CD4-positive, alpha-beta T cell treated with Interleukin-1 beta for 1 hour (primary cell): Measurements from ENCODE around the gene NTSR1.

Experiments
- DNase-seq, 2 donors: peaks; one replicate each; pipeline ENCODE4 v3.0.0-alpha.2; 2020 to 2022

Gene NTSR1

DNA sequence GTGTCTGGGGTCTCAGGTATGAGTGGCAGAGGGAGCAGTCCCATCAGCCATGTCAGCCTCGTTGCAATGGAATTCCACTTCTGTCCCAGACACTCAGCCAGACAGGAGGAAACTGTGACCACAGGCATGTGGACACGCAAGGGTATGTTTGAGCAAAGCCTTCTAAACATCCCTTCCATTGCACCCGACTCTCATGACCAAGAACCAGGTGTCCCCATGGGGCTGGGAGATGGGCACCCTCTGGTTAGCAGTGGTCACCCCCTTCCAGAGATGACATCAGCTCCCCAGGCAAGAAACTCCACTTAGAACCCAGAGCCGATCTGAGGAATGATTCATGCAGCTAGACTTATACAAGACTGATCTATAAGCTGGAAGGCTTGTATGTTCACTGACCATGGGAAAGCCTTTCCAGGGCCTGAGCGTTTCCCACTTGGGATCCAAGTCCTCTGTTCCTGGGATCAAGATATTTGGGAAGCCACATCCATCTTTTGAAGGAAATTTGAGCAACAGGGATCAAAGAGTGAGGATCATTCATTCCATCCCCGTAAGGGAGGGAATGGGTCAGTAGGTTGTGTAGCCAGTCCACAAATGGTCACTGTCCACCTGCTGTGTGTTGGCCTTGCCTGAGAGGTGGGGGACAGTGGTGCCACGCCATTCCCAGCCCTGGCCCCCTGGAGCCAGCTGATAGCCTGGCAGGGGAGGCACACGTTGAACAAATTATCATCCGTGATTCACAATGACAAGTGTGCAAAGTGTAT lies 83.7 kb downstream of the NTSR1 start:
- no peak for DNase-seq

DNA sequence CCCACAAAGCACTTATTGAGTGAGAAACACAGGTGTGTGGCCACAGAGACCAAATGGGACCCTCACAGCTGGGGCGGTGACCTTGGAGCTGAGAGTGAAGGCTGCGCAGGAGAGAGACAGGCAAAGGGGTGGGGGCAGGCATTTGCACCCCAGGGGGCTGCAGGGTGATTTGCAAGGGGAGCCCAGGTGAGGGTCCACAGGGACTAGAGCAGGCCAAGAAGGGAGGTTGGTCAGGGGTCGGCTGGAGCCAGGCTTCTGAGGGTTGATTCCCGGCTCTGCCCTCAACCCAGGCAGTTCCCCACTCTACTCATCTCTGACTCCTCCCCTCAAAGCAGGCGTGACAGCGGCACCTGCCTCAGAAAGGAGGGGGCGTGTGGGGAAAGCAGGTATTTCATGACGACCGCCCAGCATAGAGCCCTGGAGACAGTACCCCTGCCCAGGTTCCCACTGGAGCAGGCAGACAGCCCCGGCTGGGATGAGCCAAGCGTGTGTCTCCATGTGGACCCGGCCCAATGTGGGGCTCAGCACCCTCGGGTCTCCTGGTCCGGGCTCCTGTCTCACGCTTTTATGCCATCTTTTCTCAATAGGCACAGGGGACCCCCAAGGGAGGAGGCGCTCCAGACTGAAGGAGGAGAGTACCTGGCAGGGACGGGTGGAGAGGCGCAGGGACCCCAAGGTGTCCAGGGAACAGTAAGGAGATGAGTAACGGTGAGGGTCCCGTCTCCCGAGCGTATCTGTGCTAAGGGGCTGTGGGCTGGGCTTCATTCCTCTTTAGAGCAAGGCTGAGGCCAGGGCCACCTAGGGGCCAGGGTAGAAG lies 84.5 kb downstream of the NTSR1 start:
- DNase-seq: no peak

DNA sequence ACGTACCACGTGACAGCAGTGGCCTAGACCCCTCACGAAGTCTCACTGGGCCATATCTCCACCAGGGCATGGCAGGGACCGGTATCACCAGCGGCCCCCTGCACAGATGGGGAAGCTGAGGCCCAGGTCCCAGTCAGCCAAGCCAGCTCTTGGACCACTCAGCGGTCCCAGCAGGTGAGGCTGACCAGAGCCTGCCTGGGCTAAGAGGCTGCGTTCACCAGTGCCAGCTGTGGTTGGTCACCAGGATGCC lies 85.0 kb downstream of the NTSR1 start:
- no peak for DNase-seq

DNA sequence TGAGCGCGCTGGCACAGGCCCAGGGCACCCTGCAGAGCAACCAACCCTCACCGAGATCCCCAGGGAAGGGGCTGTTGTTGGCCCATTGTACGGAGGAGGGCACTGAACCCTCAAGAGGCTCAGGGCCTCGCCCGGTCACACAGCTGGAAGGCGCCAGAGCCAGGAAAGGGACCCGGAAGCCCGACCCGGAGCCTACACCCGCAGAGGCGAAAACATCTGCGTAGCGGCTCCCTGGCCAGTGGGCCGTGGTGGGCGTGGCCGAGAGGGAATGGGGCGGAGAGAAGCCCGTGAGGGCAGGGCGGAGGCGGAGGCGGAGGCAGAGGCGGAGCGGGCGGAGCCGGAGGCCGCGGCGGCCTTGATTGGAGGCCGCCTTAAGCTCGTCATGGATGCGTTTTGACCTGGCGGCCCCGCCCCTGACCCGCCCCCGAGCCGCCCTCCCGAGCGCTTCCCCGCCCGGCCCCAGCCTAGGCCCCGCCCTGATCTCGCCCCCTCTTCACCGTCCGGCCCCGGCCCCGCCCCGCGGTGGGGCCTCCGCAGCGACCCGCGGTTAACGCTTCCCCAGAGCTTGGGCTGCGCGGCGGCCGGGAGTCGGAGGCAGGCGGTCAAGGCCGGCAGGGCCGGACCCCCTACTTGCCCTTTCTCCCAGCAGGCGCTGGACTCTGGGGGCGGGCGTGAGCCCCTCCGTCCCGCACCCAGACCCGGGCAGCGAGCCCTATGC lies 85.5 kb downstream of the NTSR1 start:
- peak; percentile 95 to 96 for DNase-seq

DNA sequence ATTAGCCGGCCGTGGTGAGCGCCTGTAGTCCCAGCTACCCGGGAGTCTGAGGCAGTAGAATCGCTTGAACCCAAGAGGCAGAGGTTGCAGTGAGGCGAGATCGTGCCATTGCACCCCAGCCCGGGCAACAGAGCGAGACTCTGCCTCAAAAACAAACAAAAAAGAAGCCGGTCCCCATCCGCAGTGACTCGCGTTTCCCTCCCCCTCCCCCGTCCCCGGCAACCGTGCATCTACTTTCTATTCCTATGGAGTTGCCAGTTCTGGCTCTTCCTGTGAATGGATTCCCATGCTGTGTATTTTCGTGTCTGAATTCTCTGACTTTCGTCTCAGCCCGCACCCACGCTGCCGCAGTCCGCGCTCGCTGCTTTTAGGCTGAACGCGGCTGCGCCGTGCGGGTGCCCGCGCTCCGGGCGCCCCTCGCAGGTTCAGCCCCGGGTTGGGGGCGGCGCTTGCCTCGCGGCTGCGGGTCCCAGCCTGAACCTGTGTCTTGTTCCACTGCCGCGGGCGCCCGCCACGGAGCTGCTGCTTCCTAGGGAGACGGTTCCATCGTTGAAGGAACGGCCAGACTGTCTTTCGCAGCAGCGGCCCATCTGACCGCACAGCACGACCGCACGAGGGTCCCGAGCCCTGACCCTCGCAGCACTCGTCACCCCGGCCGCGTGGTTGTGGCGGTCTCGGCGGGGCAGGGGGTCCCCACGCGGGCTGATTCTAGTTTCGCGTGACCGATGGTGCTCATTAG lies 86.6 kb downstream of the NTSR1 start:
- peak; percentile 65 to 68 for DNase-seq

DNA sequence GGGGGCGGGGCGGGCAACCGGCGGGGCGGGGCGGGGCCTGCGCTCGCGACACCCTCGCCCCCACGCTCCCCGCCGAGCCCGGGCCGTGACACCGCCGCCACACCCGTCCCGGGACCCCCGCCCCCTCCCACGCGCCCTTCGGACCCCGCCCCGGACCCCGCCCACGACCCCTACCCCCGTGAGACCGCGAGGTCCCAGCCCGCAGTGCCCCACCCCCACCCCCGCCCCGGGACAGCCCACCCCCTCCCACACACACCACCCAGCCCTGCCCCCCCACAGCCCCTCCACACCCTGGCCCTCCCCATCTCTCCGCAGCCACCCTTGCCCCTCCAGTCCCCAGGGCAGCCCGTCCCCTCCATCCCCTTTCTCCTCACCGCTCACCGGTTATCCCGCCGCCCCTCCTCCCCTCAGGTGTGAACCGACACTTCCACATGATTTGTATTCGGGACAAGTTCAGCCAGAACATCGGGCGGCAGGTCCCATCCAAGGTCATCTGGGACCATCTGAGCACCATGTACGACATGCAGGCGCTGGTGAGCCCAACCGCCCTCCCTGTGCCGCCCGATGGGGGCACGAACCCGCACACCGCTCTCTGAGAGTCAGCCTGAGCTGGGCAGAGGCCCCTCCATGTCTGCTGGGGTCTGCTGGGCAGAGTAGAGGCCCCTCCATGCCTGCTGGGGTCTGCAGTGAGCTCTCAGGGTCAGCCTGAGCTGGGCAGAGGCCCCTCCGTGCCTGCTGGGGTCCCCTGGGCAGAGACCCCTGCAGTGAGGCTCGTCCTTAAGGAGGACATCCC lies 88.3 kb downstream of the NTSR1 start:
- DNase-seq: no peak

DNA sequence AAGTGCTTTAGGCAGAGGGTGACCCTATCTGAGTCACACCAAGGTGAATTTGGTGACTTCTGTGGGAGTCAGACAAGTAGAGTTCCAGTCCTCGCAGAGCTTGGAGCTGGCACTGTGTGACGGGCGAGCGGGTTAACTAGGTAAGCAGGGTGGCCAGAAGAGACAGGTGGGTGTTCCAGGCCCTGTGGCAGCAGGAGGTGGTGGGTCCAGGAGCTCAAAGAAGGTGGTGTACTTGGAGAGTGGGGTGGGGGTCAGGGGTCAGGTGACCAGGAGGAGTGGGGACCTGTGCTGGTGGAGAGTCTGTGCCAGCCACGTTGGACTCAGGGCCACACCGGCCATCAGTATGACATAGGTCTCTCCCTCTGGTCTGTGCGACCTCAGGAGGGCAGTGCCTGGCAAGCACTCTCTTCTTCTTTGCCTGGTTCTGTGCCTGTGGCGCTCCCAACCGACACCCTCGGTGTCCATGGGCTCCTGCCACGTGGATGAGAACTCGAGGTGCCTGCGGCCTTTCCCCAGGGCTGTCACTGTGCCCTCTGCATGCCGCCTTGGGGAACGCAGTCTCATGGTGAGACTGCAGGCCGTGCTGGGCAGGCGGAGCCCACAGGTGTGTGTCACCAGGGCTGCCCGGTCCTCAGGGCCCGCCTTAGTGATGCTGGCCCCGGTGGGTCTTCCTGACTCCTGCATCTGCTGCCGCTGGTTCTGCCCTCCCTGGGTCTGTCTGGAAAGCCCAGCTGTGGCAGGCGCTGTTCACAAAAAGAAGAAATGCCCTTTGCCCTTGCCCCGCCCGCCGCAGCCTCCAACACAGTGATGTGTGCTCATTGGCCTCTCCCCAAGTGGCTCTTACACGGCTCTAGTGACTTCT lies 89.3 kb downstream of the NTSR1 start:
- DNase-seq: no peak

DNA sequence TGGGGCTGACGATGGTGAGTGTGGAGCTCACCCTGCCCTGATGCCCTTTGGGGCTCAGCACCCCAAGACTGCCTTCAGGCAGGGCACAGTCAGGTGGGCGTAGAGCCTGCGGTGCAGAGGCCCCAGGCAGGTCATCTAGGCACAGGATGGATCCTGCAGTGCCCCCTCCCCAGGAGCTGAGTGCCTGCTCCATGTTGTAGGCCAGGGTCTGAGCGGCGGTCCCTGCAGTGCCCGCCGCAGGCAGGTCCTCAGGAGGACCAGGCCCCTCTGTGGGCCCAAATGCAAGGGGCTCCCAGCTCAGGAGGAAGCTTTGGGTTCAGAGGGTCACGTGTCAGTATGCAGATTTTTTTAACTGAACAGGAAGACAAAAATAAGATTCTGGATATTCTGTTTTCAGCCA lies 90.4 kb downstream of the NTSR1 start:
- no peak for DNase-seq

DNA sequence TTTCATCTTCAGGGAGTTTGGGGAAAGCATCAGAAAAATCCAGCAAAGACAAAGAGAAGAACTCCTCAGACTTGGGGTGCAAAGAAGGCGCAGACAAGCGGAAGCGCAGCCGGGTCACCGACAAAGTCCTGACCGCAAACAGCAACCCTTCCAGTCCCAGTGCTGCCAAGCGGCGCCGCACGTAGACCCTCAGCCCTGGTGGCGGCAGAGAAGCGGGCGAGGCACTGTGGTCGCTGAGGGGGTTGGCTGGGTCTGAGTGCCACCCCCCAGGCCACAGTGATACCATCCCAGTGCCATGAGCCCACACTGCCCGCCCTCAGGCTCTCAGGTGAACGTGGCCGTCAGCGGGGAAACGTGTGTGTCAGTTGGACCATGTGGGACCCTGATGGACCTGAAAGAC lies 90.8 kb downstream of the NTSR1 start:
- no peak for DNase-seq

DNA sequence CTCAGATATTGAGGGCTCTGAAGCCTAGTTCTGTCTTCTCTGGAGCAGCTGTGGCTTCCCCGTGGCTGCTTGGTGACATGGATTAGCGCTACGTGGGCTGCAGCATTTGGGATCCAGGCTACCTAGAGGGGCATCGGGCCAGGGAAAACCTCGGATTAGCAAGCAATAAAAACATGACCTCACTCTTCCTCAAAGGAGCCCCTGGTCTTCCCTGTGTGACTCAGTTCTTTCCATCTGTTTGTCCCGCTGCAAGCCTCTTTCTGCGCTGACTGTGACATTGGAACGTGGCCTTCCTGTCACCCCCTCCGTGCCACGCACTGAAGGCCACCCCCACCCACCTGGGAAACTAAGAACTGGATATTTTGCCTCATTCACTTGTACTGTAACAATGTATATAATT lies 91.2 kb downstream of the NTSR1 start:
- DNase-seq: no peak

DNA sequence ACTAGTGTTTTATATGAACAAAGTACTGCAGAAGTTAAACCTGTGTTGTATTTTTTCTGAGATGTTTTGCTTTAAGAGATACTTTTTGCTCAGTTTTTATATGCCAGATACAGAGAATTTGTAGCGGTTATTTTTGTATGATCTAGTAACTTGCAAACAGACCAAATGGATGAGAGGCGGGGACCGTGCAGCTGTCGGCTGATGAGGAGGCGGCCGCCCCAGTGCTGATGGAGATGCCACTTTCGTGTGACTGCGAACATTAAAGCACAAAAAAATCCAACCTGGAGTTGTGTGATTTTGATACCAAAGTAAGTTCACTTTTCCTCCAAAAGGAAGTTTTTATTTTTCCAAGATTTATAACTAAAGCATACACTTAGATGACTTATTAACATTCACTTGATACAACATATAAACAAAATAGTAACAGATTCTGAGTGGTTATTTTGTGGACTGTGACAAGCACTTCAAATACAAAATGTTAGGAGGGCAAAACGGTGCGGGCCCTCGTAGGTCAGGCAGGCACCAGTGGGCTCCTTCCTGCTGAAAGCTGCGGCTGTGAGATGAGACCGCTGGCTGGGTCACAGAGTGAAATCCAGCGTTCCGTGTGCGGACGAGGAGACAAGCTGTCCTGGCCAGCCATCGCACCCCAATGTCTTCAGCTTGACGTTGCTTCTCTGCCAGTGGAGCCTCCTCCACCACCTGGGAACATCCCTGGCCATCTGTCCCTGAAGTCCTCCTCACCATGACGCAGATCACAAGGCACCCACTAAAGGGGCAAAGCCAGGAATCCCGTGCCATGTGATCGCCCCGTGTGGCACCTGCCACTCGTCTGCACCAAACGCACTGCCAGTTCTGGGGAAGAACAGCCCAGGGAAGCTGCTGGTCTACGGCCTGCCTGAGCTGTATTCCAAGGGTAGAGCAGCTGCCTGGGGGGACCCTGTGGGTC lies 92.0 kb downstream of the NTSR1 start:
- no peak for DNase-seq

DNA sequence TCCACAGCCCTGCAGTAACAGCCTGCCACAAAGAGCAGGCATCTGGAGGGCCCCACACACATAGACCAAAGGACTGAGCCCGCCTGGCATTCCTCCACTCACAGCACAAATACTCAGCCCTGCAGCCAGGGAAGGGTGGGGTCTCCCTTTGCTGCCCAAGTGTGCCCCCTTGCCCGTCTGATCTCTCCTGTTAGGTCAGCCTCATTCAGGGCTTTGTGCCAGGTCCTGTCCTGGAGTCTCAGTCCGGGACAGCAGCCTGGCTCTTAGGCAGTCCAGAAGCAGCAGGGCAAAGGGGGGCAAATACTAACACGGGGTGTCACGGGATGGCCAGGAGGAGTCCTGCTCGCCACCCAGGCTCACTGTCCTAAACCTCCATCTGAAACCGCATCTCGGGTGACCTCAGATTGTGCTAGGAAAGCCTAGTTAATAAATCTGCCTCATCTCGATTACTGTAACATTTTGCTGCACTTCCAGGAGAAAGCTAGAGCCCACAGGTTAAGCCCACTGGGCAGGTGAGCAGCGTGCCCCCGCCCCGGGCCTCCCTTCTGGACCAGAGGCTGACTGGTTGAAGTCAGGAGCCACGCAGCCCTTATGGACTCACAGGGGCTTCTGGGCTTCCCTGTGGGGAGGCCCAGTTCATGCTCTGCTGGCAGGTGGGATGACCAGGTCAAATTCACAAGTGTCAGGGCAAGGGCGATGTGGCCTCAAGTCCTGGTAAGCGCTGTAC lies 92.8 kb downstream of the NTSR1 start:
- DNase-seq: no peak

DNA sequence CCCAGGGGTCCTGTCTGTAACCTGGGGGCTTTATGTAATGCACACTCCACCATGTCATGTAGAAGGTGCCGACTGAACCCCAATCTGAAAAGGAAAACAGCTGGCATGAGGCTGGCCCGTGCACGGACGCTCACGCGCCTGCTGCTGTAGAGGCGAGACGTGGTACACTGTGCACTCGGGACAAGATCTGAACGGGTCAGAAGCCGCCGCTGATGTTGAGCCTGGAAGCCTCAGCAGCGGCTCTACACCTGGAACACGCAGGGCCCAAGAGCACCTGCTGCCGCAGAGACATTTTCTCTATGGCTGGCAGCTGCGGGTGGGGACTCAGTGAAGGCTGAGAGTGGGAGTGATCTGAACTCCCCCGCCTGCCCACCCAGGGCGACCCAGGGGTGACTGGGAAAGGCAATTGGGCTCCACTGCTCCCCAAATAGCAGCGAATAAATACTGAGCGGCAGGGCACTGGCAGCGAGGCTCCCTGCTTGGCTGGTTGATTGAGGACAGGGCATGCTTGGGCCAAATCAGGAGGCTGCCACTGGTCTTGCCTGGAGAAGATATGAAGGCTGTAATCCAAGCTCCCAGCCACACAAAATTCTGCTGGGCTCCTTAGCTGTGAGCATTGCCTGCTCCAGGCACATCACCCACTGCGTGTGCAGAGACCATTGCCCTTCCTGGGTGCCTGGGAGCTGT lies 93.5 kb downstream of the NTSR1 start:
- DNase-seq: no peak

DNA sequence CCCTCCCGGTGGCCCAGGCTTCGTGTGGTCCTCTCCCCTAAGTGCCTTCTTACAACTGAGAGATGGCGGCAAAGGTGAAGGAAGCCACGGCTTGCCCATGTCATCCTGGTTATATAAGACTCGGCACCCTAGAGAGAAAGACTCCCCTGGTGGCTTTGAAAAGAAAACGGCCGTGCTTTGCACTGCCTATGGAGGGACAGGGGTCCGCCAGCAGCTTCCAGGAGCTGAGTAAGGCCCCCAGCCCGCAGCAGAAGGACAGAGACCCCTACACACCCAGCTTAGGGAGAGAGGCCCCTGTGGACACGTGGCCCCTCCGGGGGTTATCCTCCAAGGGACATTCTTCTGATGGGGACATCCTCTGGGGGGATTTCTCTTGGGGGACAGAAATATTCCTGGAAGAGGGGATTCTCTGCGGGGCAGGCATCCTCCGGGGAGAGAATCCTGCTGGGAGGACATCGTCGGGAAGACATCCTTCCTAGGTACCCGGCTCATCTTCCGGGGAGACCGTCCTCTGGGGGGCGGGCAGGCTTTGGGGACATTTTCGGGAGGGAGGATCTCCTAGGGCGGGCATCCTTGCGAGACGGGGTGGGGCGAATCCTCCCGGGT lies 95.5 kb downstream of the NTSR1 start:
- DNase-seq: peak; percentile 29 to 31

DNA sequence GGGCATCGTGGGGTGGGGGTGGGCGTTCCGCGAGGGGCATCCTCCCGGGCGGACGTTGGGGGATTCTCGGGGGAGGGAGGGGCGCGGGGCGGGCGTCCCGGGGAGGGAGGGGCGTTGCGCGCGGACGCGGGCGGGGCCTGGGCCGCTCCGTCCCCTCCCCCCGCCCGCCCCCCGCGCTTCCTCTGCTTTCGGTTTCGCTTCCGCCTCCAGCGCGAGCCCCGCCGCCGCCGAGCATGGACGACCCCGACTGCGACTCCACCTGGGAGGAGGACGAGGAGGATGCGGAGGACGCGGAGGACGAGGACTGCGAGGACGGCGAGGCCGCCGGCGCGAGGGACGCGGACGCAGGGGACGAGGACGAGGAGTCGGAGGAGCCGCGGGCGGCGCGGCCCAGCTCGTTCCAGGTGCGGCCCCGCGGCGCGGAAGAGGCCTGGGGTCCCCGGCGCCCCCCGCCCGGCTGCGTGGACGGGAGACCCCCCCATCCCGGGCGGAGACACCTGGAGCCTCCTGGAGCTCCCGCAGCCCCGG lies 96.1 kb downstream of the NTSR1 start, which contains the start of gene OGFR:
Gene OGFR (plus strand): TSS at position 209 of the 528 bp plus-strand sequence. CDS start 25 bp downstream, at position 234.
- peak; percentile 73 to 78 for DNase-seq

DNA sequence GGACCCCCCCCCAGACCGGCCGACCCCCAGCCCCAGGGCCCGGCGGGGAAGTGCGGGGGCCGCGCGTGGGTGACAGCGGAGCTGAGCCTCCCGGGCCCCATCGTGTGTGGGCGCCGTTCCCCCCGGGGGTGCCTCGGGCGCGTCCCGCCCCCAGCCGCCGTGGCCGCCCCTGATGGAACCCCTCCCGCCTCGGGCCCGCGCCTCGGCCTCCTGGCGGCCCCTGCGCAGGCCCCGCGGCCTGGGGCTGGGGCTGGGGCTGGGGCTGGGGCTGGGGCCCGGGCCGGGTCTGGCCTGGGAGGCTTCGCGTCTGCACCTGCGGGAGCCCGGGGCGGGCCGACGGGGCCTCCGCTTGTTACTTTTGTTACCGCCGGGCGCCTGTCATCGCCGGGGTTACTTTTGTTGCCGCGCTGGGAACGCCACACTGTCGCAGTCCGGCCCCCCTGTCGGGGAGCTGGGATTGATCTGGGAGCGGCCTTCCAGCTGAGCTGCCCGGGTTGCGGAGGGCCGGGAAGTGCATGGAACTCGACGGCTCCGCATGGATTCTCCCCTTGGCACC lies 96.6 kb downstream of the NTSR1 start:
- no peak for DNase-seq

DNA sequence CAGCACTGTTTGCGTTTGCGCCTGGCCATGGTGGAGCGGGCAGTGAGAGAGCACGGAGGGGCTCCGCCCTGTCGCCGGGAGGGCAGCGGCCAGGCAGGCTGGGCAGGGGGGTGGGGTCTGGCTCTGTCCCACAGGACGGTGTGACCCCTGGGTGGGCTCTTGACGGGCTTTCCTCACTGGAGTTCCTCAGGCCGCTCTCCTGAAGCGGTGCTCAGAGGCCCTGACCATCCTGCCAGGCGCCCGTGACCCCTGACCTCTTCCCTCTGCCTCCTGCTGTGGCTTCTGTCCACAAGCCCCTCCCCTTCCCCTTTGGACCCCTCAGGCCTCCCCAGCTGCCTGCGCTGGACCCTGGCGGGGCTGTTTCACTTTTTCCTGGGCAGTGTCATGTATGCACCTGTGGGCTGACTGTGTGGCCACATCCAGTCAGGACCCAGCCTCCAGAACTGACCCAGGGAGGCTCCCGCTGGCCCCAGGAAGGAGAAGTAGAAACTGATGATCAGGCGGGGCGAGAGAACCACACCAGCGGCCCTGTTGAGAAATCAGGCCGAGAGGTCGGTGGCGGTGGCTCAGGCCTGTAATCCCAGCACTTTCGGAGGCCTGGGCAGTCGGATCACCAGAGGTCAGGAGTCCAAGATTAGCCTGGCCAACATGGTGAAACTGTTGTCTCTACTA lies 97.2 kb downstream of the NTSR1 start:
- peak in 1 of 2 donors; percentile 48 for DNase-seq
